Regular cardiac myocyte (primary cell): ENCODE data around the gene TMOD1. TPM values are rescaled to one million over a fixed set of nuclear protein-coding genes. Genes with fewer than 3 reads are reported as not detected.

Source experiments
- total RNA-seq: library from RNA; depleted of rRNA; stranded (reverse); fragments of >200 nt; gene quantifications from 2 replicates; pipeline ENCODE4 v1.2.3, GENCODE V29; 2014

TMOD1 gene
- under 0.01 and 0.28 TPM in 2 replicates for total RNA-seq

GRCh38 chr9:97501177-97501971 lies at the start of gene TMOD1:
TSS of gene TMOD1 (plus strand) at chr9:97501666. CDS start at chr9:97524189, 22,523 bp downstream.

GRCh38 chr9:97632985-97633858 lies 131.8 kb downstream of the TMOD1 start, which contains the start of the genes NCBP1 and TSTD2:
TSS of gene NCBP1 (plus strand) at chr9:97633821. CDS start at chr9:97633882, 61 bp downstream.
TSS of gene TSTD2 (minus strand) at chr9:97633368. CDS start at chr9:97627562, 5,806 bp downstream.

Other genes with a start within 250 kb of the TMOD1 start
- gene CCDC180, start 194.0 kb upstream of the TMOD1 start, total RNA-seq = 0.38 and 2.8 TPM in 2 replicates
- 6.9 and 7.6 TPM in 2 replicates for gene TDRD7, start 89.6 kb upstream of the TMOD1 start, total RNA-seq
- gene TSTD2, start 131.7 kb downstream of the TMOD1 start, total RNA-seq = 15.5 and 18.6 TPM in 2 replicates
- 39.5 and 83.2 TPM in 2 replicates for gene NCBP1, start 132.2 kb downstream of the TMOD1 start, total RNA-seq
- 4.2 and 4.8 TPM in 2 replicates for gene XPA, start 195.7 kb downstream of the TMOD1 start, total RNA-seq